GM12878 (cell line): ENCODE results near the gene NHSL2. TPM values are rescaled to one million over a fixed set of nuclear protein-coding genes. Genes with fewer than 3 reads are reported as not detected.

Experiments used
- ATAC-seq: fragments of 200-7000 bp; cut with Tn5 transposase; 3 replicates; pipeline ENCODE4 v1.9.1; 2020; ENCODE audit warnings: mild to moderate bottlenecking, moderate library complexity
- BruUV-seq: library from RNA; stranded (reverse); fragments of 400-500 nt; replicated peaks from 2 replicates; lab custom pipeline; 2021; lab: Mats Ljungman, UMichigan
- CTCF ChIA-PET: fragments of 300-600 bp; sonication (Branson Sonifier 250); formaldehyde crosslinking; extraction: SDS; loops from one replicate; lab custom pipeline; 2021; ENCODE audit warnings: inconsistent platforms; lab: Yijun Ruan, JAX
- POLR2A ChIA-PET: fragments of 350-600 bp; formaldehyde crosslinking; extraction: SDS; loops from one replicate; lab custom pipeline; 2021; ENCODE audit warnings: inconsistent platforms; lab: Charles Lee
- RAD21 ChIA-PET: fragments of 300-600 bp; sonication (Branson Sonifier 250); formaldehyde crosslinking; loops from one replicate; lab custom pipeline; 2023; ENCODE audit warnings: antibody characterized with exemption; ENCODE audit not compliant: unreplicated experiment; lab: Charles Lee
- SMC1A ChIA-PET: fragments of 300-600 bp; sonication (Branson Sonifier 250); formaldehyde crosslinking; loops from one replicate; lab custom pipeline; 2023; ENCODE audit not compliant: unreplicated experiment, uncharacterized antibody; lab: Charles Lee
- DNase-seq: peaks from one replicate; pipeline ENCODE4 v3.0.0-alpha.2; 2011; ENCODE audit warnings: low read depth, low spot score
- FAIRE-seq: peaks from 3 replicates; lab custom pipeline; 2011; peaks lifted over from hg19 to GRCh38; lab: Jason Lieb, UNC
- H2AFZ ChIP-seq: 2 replicates; pipeline ENCODE4 v1.6.0; 2011; ENCODE audit warnings: low read depth, low read length, control low read depth; ENCODE audit not compliant: control insufficient read depth
- H3K27ac ChIP-seq: 2 replicates; pipeline ENCODE4 v1.5.1; 2011; ENCODE audit warnings: control low read depth; ENCODE audit not compliant: control insufficient read depth, insufficient read depth
- H3K27me3 ChIP-seq, 2 experiments: replicated peaks in 1 of 2; 2 replicates each; pipeline versions ENCODE4 v1.6.0 to v1.6.1; 2011; ENCODE audit warnings: low read length in 1 of 2; ENCODE audit not compliant: control insufficient read depth in 2 of 2, insufficient read depth in 2 of 2
- H3K36me3 ChIP-seq, 2 experiments: 2 replicates each; pipeline ENCODE4 v1.5.1; 2011; ENCODE audit warnings: low read length in 1 of 2; ENCODE audit not compliant: control insufficient read depth in 2 of 2, insufficient read depth in 2 of 2
- H3K4me1 ChIP-seq: 2 replicates; pipeline ENCODE4 v1.6.1; 2011; ENCODE audit warnings: mild to moderate bottlenecking, low read length, moderate library complexity, mixed read lengths; ENCODE audit not compliant: control insufficient read depth, insufficient read depth
- H3K4me2 ChIP-seq: 2 replicates; pipeline ENCODE4 v1.6.0; 2011; ENCODE audit warnings: control low read depth; ENCODE audit not compliant: control insufficient read depth, insufficient read depth
- H3K4me3 ChIP-seq: fragments of 200-600 bp; sonication (generic); 2 replicates; pipeline ENCODE4 v1.5.1; 2016
- H3K79me2 ChIP-seq: 2 replicates; pipeline ENCODE4 v1.6.0; 2011; ENCODE audit warnings: low read length; ENCODE audit not compliant: control insufficient read depth, insufficient read depth
- H3K9ac ChIP-seq: 2 replicates; pipeline ENCODE4 v1.8.0; 2011; ENCODE audit warnings: low read length, control low read depth, mixed read lengths; ENCODE audit not compliant: control insufficient read depth, insufficient read depth
- H3K9me3 ChIP-seq: replicated peaks from 3 replicates; pipeline ENCODE4 v1.5.1; 2011; ENCODE audit warnings: mild to moderate bottlenecking, low read length; ENCODE audit not compliant: control insufficient read depth, insufficient read depth
- H4K20me1 ChIP-seq: 2 replicates; pipeline ENCODE4 v1.6.0; 2011; ENCODE audit not compliant: control insufficient read depth, insufficient read depth
- DPF2 ChIP-seq: fragments of 450-650 bp; IDR thresholded peaks from 2 replicates; pipeline ENCODE4 v1.6.1; 2017; ENCODE audit warnings: mild to moderate bottlenecking
- MEF2B ChIP-seq: fragments of 450-650 bp; IDR thresholded peaks from 2 replicates; pipeline ENCODE4 v1.6.1; 2018; ENCODE audit warnings: mild to moderate bottlenecking, moderate library complexity; ENCODE audit not compliant: partially characterized antibody, poor library complexity, severe bottlenecking
- MTA3 ChIP-seq: IDR thresholded peaks from 2 replicates; pipeline ENCODE4 v1.6.1; 2012; ENCODE audit warnings: low read length, inconsistent platforms, borderline replicate concordance
- NR2C1 ChIP-seq: fragments of 450-650 bp; IDR thresholded peaks from 2 replicates; pipeline ENCODE4 v1.6.1; 2017; ENCODE audit warnings: antibody characterized with exemption, mild to moderate bottlenecking, moderate library complexity
- RBBP5 ChIP-seq: fragments of 200-600 bp; sonication (generic); conservative IDR thresholded peaks from 2 replicates; pipeline ENCODE4 v1.6.1; 2016
- RUNX3 ChIP-seq: IDR thresholded peaks from 2 replicates; pipeline ENCODE4 v1.6.1; 2012; ENCODE audit warnings: low read length, inconsistent platforms
- SPI1 ChIP-seq: IDR thresholded peaks from 2 replicates; pipeline ENCODE4 v1.6.1; 2011; ENCODE audit warnings: low read depth, mild to moderate bottlenecking, low read length, moderate library complexity, borderline replicate concordance; ENCODE audit not compliant: insufficient read depth
- ZNF622 ChIP-seq: fragments of 450-650 bp; IDR thresholded peaks from 2 replicates; pipeline ENCODE4 v1.6.1; 2017; ENCODE audit warnings: mild to moderate bottlenecking, inconsistent platforms
- WGBS: methylation state at CpG from one replicate; pipeline ENCODE4 v1.1.6; 2016; ENCODE audit warnings: low lambda C conversion rate; ENCODE audit not compliant: insufficient replicate concordance, insufficient coverage; ENCODE audit errors: missing lambda C conversion rate; 5-methylcytosine and 5-hydroxymethylcytosine counted together
- in situ Hi-C: fragments of 300-500 bp; cut with MboI; formaldehyde crosslinking; loops from 9 replicates; pipeline ENCODE4 v1.14.3; 2018; ENCODE audit warnings: mixed read lengths
- intact Hi-C: fragments of 100-400 bp; cut with micrococcal nuclease; formaldehyde crosslinking; loops from one replicate; pipeline ENCODE4 v1.14.2; 2022; ENCODE audit not compliant: unreplicated experiment
- polyA plus RNA-seq, 11 experiments: library from polyadenylated mRNA; depleted of rRNA in 4 of 11; unstranded in 6 of 11; stranded (reverse) in 5 of 11; fragments of >200 nt; fragmentation: Nextera tagmentation in 4 of 11; fragmentation: Illumina TruSeq in 1 of 11; extraction: Ambion mirVana in 4 of 11; extraction: Trizol in 1 of 11; gene quantifications; 1 replicate in 1 of 11; 2 replicates in 10 of 11; pipeline versions ENCODE4 v1.2.1 to v1.2.3, GENCODE V29; 2011 to 2016; ENCODE audit warnings: inconsistent platforms in 2 of 11, missing spikeins in 2 of 11, low read depth in 1 of 11
- total RNA-seq, 4 experiments: library from RNA; depleted of rRNA in 3 of 4; stranded (reverse); fragments of >200 nt in 3 of 4; fragmentation: Illumina TruSeq in 1 of 4; extraction: Trizol in 1 of 4; gene quantifications; 2 replicates each; pipeline versions ENCODE4 v1.2.1 to v1.2.3, GENCODE V29; 2013 to 2021
- TF ChIP-seq, protein P1 (sequence below): IDR thresholded peaks from 2 replicates; pipeline ENCODE4 v1.6.1; 2012; ENCODE audit warnings: low read length, inconsistent platforms

NHSL2 gene
- total and polyA plus RNA-seq, 10 of the 15 experiments (the other 5 are each of a cell fraction or from before 2014, with no cell fraction given), result 0.05 to 0.53 (median 0.07) TPM; not detected in 2

GRCh38 chrX:71917621-71918343 lies 7.1 kb downstream of the NHSL2 start:
- H3K79me2 ChIP-seq, result no peaks in the 10 kb centered on the region
- no peak for TF ChIP-seq SPI1
- TF ChIP-seq RBBP5, result no peak
- no peaks in the 10 kb centered on the region for H3K4me1 ChIP-seq
- no peaks in the 10 kb centered on the region for H3K9me3 ChIP-seq
- ChIA-PET CTCF (no interaction called here), RAD21 (no interaction called here), SMC1A (no interaction called here), POLR2A (no interaction called here)
- H3K27me3 ChIP-seq, result no peaks in the 10 kb centered on the region; a peak in 1 of 4 replicates
- in situ Hi-C loops, result no loop called here
- no peak overlapping the region for H3K4me2 ChIP-seq
- ATAC-seq, result no peak
- no peak for DNase-seq
- no peaks in the 10 kb centered on the region for H3K36me3 ChIP-seq
- H3K4me3 ChIP-seq, result no peak overlapping the region
- 16% methylated on average over 9 of the region's 9 CpGs for WGBS
- H2AFZ ChIP-seq, result no peak overlapping the region
- intact Hi-C loops, result no loop called here
- no peak overlapping the region for H3K9ac ChIP-seq
- no peak overlapping the region for H3K27ac ChIP-seq
- BruUV-seq, result no TSS peak
- FAIRE-seq, result no peak
- no peaks in the 10 kb centered on the region for H4K20me1 ChIP-seq

DNA sequence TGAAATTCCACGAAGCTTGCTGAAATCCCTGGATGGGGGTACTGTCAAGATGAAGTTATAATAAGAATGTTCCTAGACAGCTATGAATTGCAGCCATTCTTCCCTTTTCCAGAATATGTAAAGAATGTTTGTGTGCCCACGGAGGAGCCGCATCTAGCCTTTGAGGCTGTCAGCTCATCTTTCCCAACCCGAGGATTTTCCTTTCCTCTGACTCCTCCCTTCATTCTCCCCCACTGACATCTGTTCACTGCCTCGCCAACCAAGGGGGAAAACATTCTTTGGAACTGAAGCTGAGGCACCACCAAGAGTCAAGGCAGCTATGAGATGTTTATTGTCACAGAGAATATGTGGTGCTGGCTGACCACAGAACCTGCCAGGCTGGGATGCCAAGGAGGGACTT lies 8.8 kb downstream of the NHSL2 start:
- ChIA-PET CTCF (interaction anchor here (0.9 kb wide), 1 partner anchor 60 kb away, joined by 3 read pairs; no protein-coding TSS in a partner anchor), POLR2A (no interaction called here), RAD21 (interaction anchor here (0.5 kb wide), 1 partner anchor 17 kb away, joined by 3 read pairs; no protein-coding TSS in a partner anchor), SMC1A (no interaction called here)
- no peaks in the 10 kb centered on the region for H3K27me3 ChIP-seq
- no TSS peak for BruUV-seq
- no peak for FAIRE-seq
- H3K4me3 ChIP-seq, result no peak overlapping the region
- H3K9me3 ChIP-seq, result no peaks in the 10 kb centered on the region
- in situ Hi-C loops (no loop called here), intact Hi-C loops (no loop called here)
- TF ChIP-seq NR2C1 (no peak), MEF2B (no peak), DPF2 (no peak), ZNF622 (no peak), RUNX3 (no peak), MTA3 (no peak)
- TF ChIP-seq, protein P1, sequence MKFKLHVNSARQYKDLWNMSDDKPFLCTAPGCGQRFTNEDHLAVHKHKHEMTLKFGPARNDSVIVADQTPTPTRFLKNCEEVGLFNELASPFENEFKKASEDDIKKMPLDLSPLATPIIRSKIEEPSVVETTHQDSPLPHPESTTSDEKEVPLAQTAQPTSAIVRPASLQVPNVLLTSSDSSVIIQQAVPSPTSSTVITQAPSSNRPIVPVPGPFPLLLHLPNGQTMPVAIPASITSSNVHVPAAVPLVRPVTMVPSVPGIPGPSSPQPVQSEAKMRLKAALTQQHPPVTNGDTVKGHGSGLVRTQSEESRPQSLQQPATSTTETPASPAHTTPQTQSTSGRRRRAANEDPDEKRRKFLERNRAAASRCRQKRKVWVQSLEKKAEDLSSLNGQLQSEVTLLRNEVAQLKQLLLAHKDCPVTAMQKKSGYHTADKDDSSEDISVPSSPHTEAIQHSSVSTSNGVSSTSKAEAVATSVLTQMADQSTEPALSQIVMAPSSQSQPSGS, result no peak
- H3K27ac ChIP-seq, result no peak overlapping the region
- no peaks in the 10 kb centered on the region for H3K79me2 ChIP-seq
- no peak overlapping the region for H3K4me2 ChIP-seq
- H4K20me1 ChIP-seq, result no peaks in the 10 kb centered on the region
- no peak for DNase-seq
- H3K36me3 ChIP-seq, result no peaks in the 10 kb centered on the region
- ATAC-seq, result no peak
- WGBS, result 37% methylated on average over 5 of the region's 5 CpGs
- no peak overlapping the region for H2AFZ ChIP-seq
- H3K9ac ChIP-seq, result no peak overlapping the region
- H3K4me1 ChIP-seq, result no peaks in the 10 kb centered on the region
